Measurements from ENCODE around the gene MELTF. TPM values are rescaled to one million over a fixed set of nuclear protein-coding genes. Genes with fewer than 3 reads are reported as not detected.

The MELTF gene
- polyA plus RNA-seq, 3 donors = 0.34 to 2.8 (median 0.36) TPM

- Mint-ChIP-seq H3K36me3 (no peaks in the 10 kb centered on the region), H3K27ac (no peak overlapping the region), H3K27me3 (ENCODE audit: low read depth in 3 of 3) (peaks cover under 1 to 5% (median 4%) of the 10 kb centered on the region in 3 donors), H3K9me3 (peaks cover 11 to 19% (median 16%) of the 10 kb centered on the region in 7 donors), H3K4me1 (peaks cover 3% of the 10 kb centered on the region), H3K4me3 (no peak overlapping the region)
- Histone ChIP-seq H3K4me1 (ENCODE audit: control insufficient read depth in 1 of 2, insufficient read depth in 2 of 2, low read length in 2 of 2) (no peaks in the 10 kb centered on the region), H3K27me3 (ENCODE audit: control insufficient read depth in 2 of 2, insufficient read depth in 2 of 2, low read length in 2 of 2) (no peaks in the 10 kb centered on the region), H3K36me3 (replicated peaks in 1 of 2; ENCODE audit: control insufficient read depth in 1 of 2, insufficient read depth in 2 of 2, low read length in 2 of 2) (no peaks in the 10 kb centered on the region), H3K9me3 (replicated peaks in 1 of 2; ENCODE audit: control insufficient read depth in 1 of 2, insufficient read depth in 1 of 2, low read length in 2 of 2) (peaks cover 5 to 10% of the 10 kb centered on the region in 2 donors), H3K4me2 (replicated peaks; ENCODE audit: extremely low read depth, low read length, poor library complexity, severe bottlenecking) (no peak overlapping the region), H2AFZ (ENCODE audit: insufficient read depth, low read depth, low read length, poor library complexity, severe bottlenecking) (no peak overlapping the region), H4K20me1 (ENCODE audit: insufficient read depth, low read length) (no peaks in the 10 kb centered on the region), H3K27ac (ENCODE audit: low read depth in 1 of 2, low read length in 2 of 2) (no peak overlapping the region), H3K79me2 (ENCODE audit: insufficient read depth, low read length) (no peaks in the 10 kb centered on the region), H3K9ac (ENCODE audit: insufficient read depth, low read length, poor library complexity, severe bottlenecking) (no peak overlapping the region), H3K4me3 (replicated peaks in 1 of 3; ENCODE audit: low read depth in 2 of 3, low read length in 3 of 3) (no peak overlapping the region)
- DNase-seq = no peak
- intact Hi-C loops (cut with micrococcal nuclease) = no loop called here
- 93% methylated on average over 8 of the region's 10 CpGs for WGBS (ENCODE audit: insufficient coverage)
- no peak for TF ChIP-seq CTCF (IDR thresholded peaks at IDR 0.05)
These were observed 50.1 kb downstream of the MELTF start for GRCh38 chr3:196979545-196979944.

- Mint-ChIP-seq H3K36me3 (no peaks in the 10 kb centered on the region), H3K4me3 (no peak overlapping the region), H3K4me1 (peaks cover 3% of the 10 kb centered on the region), H3K9me3 (peaks cover 0 to 9% (median 4%) of the 10 kb centered on the region in 7 donors), H3K27me3 (ENCODE audit: low read depth in 3 of 3) (peaks cover 0 to 6% (median 5%) of the 10 kb centered on the region in 3 donors), H3K27ac (no peak overlapping the region)
- intact Hi-C loops (cut with micrococcal nuclease) = no loop called here
- H3K27me3 ChIP-seq (ENCODE audit: control insufficient read depth in 2 of 2, insufficient read depth in 2 of 2, low read length in 2 of 2) = no peaks in the 10 kb centered on the region
- TF ChIP-seq CTCF (IDR thresholded peaks at IDR 0.05) = no peak
- no peaks in the 10 kb centered on the region for H4K20me1 ChIP-seq (ENCODE audit: insufficient read depth, low read length)
- H3K4me3 ChIP-seq (replicated peaks in 1 of 3; ENCODE audit: low read depth in 2 of 3, low read length in 3 of 3) = no peak overlapping the region
- 88% methylated on average over 10 of the region's 11 CpGs for WGBS (ENCODE audit: insufficient coverage)
- H2AFZ ChIP-seq (ENCODE audit: insufficient read depth, low read depth, low read length, poor library complexity, severe bottlenecking) = no peak overlapping the region
- no peaks in the 10 kb centered on the region for H3K4me1 ChIP-seq (ENCODE audit: control insufficient read depth in 1 of 2, insufficient read depth in 2 of 2, low read length in 2 of 2)
- H3K36me3 ChIP-seq (replicated peaks in 1 of 2; ENCODE audit: control insufficient read depth in 1 of 2, insufficient read depth in 2 of 2, low read length in 2 of 2) = no peaks in the 10 kb centered on the region
- peaks cover 0 to 4% of the 10 kb centered on the region in 2 donors for H3K9me3 ChIP-seq (replicated peaks in 1 of 2; ENCODE audit: control insufficient read depth in 1 of 2, insufficient read depth in 1 of 2, low read length in 2 of 2)
- no peak overlapping the region for H3K4me2 ChIP-seq (replicated peaks; ENCODE audit: extremely low read depth, low read length, poor library complexity, severe bottlenecking)
- DNase-seq = no peak
- H3K79me2 ChIP-seq (ENCODE audit: insufficient read depth, low read length) = no peaks in the 10 kb centered on the region
- H3K27ac ChIP-seq (ENCODE audit: low read depth in 1 of 2, low read length in 2 of 2) = no peak overlapping the region
- no peak overlapping the region for H3K9ac ChIP-seq (ENCODE audit: insufficient read depth, low read length, poor library complexity, severe bottlenecking)
These were observed 52.7 kb downstream of the MELTF start for GRCh38 chr3:196976941-196977340.

Data from CD14-positive monocyte (primary cell).